ENCODE measurements around the gene ERI3. TPM values are rescaled to one million over a fixed set of nuclear protein-coding genes. Genes with fewer than 3 reads are reported as not detected.
A peak's percentile ranks its signal among the peaks of the same experiment; 100 is the strongest.

The ERI3 gene
- total and polyA plus RNA-seq, 10 of the 15 experiments (the other 5 are each of a cell fraction or from before 2014, with no cell fraction given) = 20.6 to 90.4 (median 41.2) TPM

GRCh38 chr1:44389437-44389836 is 34.4 kb upstream of the ERI3 start:
- Histone ChIP-seq H3K9me3 (replicated peaks; ENCODE audit: control insufficient read depth, insufficient read depth, low read length) (no peaks in the 10 kb centered on the region), H3K27me3 (replicated peaks in 1 of 2; ENCODE audit: control insufficient read depth in 2 of 2, insufficient read depth in 2 of 2, low read length in 1 of 2) (peaks cover 0 to 3% of the 10 kb centered on the region in 2 experiments; a peak in 1 of 4 replicates), H3K4me3 (no peak overlapping the region), H3K9ac (ENCODE audit: control insufficient read depth, insufficient read depth, low read length) (no peak overlapping the region), H3K4me1 (ENCODE audit: control insufficient read depth, insufficient read depth, low read length) (no peaks in the 10 kb centered on the region), H3K79me2 (ENCODE audit: control insufficient read depth, insufficient read depth, low read length) (no peaks in the 10 kb centered on the region), H3K27ac (ENCODE audit: control insufficient read depth, insufficient read depth) (no peak overlapping the region), H4K20me1 (ENCODE audit: control insufficient read depth, insufficient read depth) (no peaks in the 10 kb centered on the region), H3K36me3 (ENCODE audit: control insufficient read depth in 2 of 2, insufficient read depth in 2 of 2, low read length in 1 of 2) (no peaks in the 10 kb centered on the region), H3K4me2 (ENCODE audit: control insufficient read depth, insufficient read depth) (no peak overlapping the region), H2AFZ (ENCODE audit: control insufficient read depth, low read depth, low read length) (no peak overlapping the region)
- ATAC-seq (no peak), FAIRE-seq (no peak), DNase-seq (ENCODE audit: low read depth, low spot score) (no peak)
- in situ Hi-C loops (cut with MboI) = no loop called here
- CTCF ChIA-PET = interaction anchor here (1.2 kb wide), 1 partner anchor 262 kb away, joined by 3 read pairs; no protein-coding TSS in a partner anchor
- intact Hi-C loops (cut with micrococcal nuclease; ENCODE audit: unreplicated experiment) = no loop called here
- no peak for TF ChIP-seq GATAD2B (conservative IDR thresholded peaks at IDR 0.05; ENCODE audit: low read depth)
- TF ChIP-seq SPI1 (IDR thresholded peaks at IDR 0.05; ENCODE audit: borderline replicate concordance, insufficient read depth, low read depth, low read length) = peak; percentile 54; the same call in 1 of the 2 replicates
- no peak for TF ChIP-seq STAT3 (IDR thresholded peaks at IDR 0.05; ENCODE audit: low read depth, low read length)
- no peak for TF ChIP-seq ZBED1 (IDR thresholded peaks at IDR 0.05; ENCODE audit: borderline replicate concordance)
- 17% methylated on average over 1 of the region's 1 CpG for WGBS (ENCODE audit: insufficient coverage, insufficient replicate concordance, low lambda C conversion rate, missing lambda C conversion rate)
- RAD21 ChIA-PET (ENCODE audit: unreplicated experiment) = no interaction called here
- BruUV-seq (replicated peaks) = no TSS peak
- SMC1A ChIA-PET (ENCODE audit: uncharacterized antibody, unreplicated experiment) = interaction anchor here (1.0 to 2.3 kb wide), 2 partner anchors 8 to 10 kb away, joined by 3 to 10 read pairs; no protein-coding TSS in a partner anchor
- POLR2A ChIA-PET = no interaction called here

DNA sequence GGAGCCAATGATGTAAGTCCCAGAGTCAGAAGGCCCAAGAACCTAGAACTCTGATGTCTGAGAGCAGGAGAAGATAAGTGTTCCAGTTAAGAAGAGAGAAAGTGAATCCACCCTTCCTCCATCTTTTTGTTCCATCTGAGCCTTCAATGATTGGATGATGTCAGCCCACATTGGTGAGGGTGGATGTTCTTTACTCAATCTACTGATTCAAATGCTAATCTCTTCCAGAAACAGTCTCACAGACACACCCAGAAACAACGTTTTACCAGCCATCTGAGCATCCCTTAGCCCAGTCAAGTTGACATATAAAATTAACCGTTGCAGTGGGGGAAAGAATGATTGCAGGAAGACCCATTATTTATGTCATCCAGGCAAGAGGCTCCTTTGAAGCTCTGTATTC is 33.5 kb upstream of the ERI3 start:
- Histone ChIP-seq H4K20me1 (ENCODE audit: control insufficient read depth, insufficient read depth) (no peaks in the 10 kb centered on the region), H3K4me1 (ENCODE audit: control insufficient read depth, insufficient read depth, low read length) (no peaks in the 10 kb centered on the region), H3K36me3 (ENCODE audit: control insufficient read depth in 2 of 2, insufficient read depth in 2 of 2, low read length in 1 of 2) (no peaks in the 10 kb centered on the region), H3K79me2 (ENCODE audit: control insufficient read depth, insufficient read depth, low read length) (no peaks in the 10 kb centered on the region), H3K4me3 (no peak overlapping the region), H3K4me2 (ENCODE audit: control insufficient read depth, insufficient read depth) (no peak overlapping the region), H3K27ac (ENCODE audit: control insufficient read depth, insufficient read depth) (no peak overlapping the region), H3K27me3 (replicated peaks in 1 of 2; ENCODE audit: control insufficient read depth in 2 of 2, insufficient read depth in 2 of 2, low read length in 1 of 2) (no peaks in the 10 kb centered on the region; a peak in 1 of 4 replicates), H3K9ac (ENCODE audit: control insufficient read depth, insufficient read depth, low read length) (no peak overlapping the region), H3K9me3 (replicated peaks; ENCODE audit: control insufficient read depth, insufficient read depth, low read length) (no peaks in the 10 kb centered on the region), H2AFZ (ENCODE audit: control insufficient read depth, low read depth, low read length) (no peak overlapping the region)
- ChIA-PET POLR2A (no interaction called here), RAD21 (ENCODE audit: unreplicated experiment) (no interaction called here), CTCF (interaction anchor here (1.2 kb wide), 1 partner anchor 263 kb away, joined by 3 read pairs; no protein-coding TSS in a partner anchor), SMC1A (ENCODE audit: uncharacterized antibody, unreplicated experiment) (no interaction called here)
- intact Hi-C loops (cut with micrococcal nuclease; ENCODE audit: unreplicated experiment) = no loop called here
- no peak for ATAC-seq
- in situ Hi-C loops (cut with MboI) = no loop called here
- BruUV-seq (replicated peaks) = no TSS peak
- DNase-seq (ENCODE audit: low read depth, low spot score) = no peak
- 0% methylated on average over 2 of the region's 2 CpGs for WGBS (ENCODE audit: insufficient coverage, insufficient replicate concordance, low lambda C conversion rate, missing lambda C conversion rate)
- FAIRE-seq = no peak
- TF ChIP-seq NFYB (IDR thresholded peaks at IDR 0.05; ENCODE audit: insufficient read depth, low read depth, low read length) (no peak), IKZF1 (conservative IDR thresholded peaks at IDR 0.05) (no peak), JUNB (IDR thresholded peaks at IDR 0.05) (no peak), ZNF384 (IDR thresholded peaks at IDR 0.05; ENCODE audit: borderline replicate concordance, low read depth, low read length) (no peak), ZBTB33 (IDR thresholded peaks at IDR 0.05) (no peak), NR2C2 (IDR thresholded peaks at IDR 0.05; ENCODE audit: borderline replicate concordance, control insufficient read depth, insufficient read length, low read depth) (no peak), SUPT20H (IDR thresholded peaks at IDR 0.05; ENCODE audit: borderline replicate concordance, control insufficient read depth, low read depth, low read length) (no peak), STAT3 (IDR thresholded peaks at IDR 0.05; ENCODE audit: low read depth, low read length) (no peak), USF2 (IDR thresholded peaks at IDR 0.05; ENCODE audit: borderline replicate concordance, low read depth, low read length) (no peak), CBFB (IDR thresholded peaks at IDR 0.05; ENCODE audit: low read depth) (no peak), RFX5 (IDR thresholded peaks at IDR 0.05; ENCODE audit: low read depth, low read length) (no peak), POLR2AphosphoS2 (IDR thresholded peaks at IDR 0.05; ENCODE audit: low read depth, low read length) (no peak), RBBP5 (conservative IDR thresholded peaks at IDR 0.05) (no peak), FOS (IDR thresholded peaks at IDR 0.05; ENCODE audit: borderline replicate concordance, extremely low read depth, insufficient read length) (no peak)

Measured in GM12878 (cell line).